Keratinocyte (primary cell): ENCODE measurements around the gene SKIL. TPM values are rescaled to one million over a fixed set of nuclear protein-coding genes. Genes with fewer than 3 reads are reported as not detected.

Experiments
- DNase-seq: peaks from one replicate; pipeline ENCODE4 v3.0.0-alpha.2; 2011; ENCODE audit warnings: low read depth, missing footprints, low spot score
- FAIRE-seq: peaks from 2 replicates; lab custom pipeline; 2011; peaks lifted over from hg19 to GRCh38; lab: Jason Lieb, UNC
- H2AFZ ChIP-seq: 2 replicates; pipeline ENCODE4 v1.6.0; 2012; ENCODE audit warnings: low read length, control low read depth, inconsistent platforms; ENCODE audit not compliant: control insufficient read depth
- H3K27ac ChIP-seq: 2 replicates; pipeline ENCODE4 v1.5.1; 2011; ENCODE audit warnings: low read length; ENCODE audit not compliant: control insufficient read depth, insufficient read depth
- H3K27me3 ChIP-seq: 3 replicates; pipeline ENCODE4 v1.6.0; 2011; ENCODE audit warnings: low read length; ENCODE audit not compliant: control insufficient read depth, insufficient read depth; ENCODE audit errors: extremely low read depth
- H3K36me3 ChIP-seq, 2 experiments: 2 replicates in 1 of 2; 3 replicates in 1 of 2; pipeline ENCODE4 v1.5.1; 2011; ENCODE audit warnings: low read length in 2 of 2, mild to moderate bottlenecking in 1 of 2; ENCODE audit not compliant: control insufficient read depth in 2 of 2, insufficient read depth in 2 of 2; ENCODE audit errors: extremely low read depth in 1 of 2
- H3K4me1 ChIP-seq: 3 replicates; pipeline ENCODE4 v1.5.1; 2011; ENCODE audit warnings: low read length; ENCODE audit not compliant: control insufficient read depth, insufficient read depth; ENCODE audit errors: extremely low read depth
- H3K4me2 ChIP-seq: 3 replicates; pipeline ENCODE4 v1.6.0; 2011; ENCODE audit warnings: low read depth, low read length; ENCODE audit not compliant: control insufficient read depth, insufficient read depth; ENCODE audit errors: extremely low read depth
- H3K4me3 ChIP-seq, 3 experiments: fragments of 200-600 bp in 1 of 3; sonication (generic) in 1 of 3; 2 replicates in 2 of 3; 3 replicates in 1 of 3; pipeline ENCODE4 v1.5.1; 2011 to 2016; ENCODE audit warnings: low read length in 3 of 3, mild to moderate bottlenecking in 3 of 3, control low read depth in 2 of 3, inconsistent platforms in 1 of 3, low read depth in 1 of 3, mixed read lengths in 1 of 3, mixed run types in 1 of 3, moderate library complexity in 1 of 3; ENCODE audit not compliant: control insufficient read depth in 2 of 3, insufficient read depth in 2 of 3; ENCODE audit errors: extremely low read depth in 1 of 3
- H3K79me2 ChIP-seq: 2 replicates; pipeline ENCODE4 v1.6.0; 2012; ENCODE audit warnings: low read length; ENCODE audit not compliant: control insufficient read depth, insufficient read depth
- H3K9ac ChIP-seq: 3 replicates; pipeline ENCODE4 v1.6.0; 2011; ENCODE audit warnings: low read length; ENCODE audit not compliant: control insufficient read depth, insufficient read depth; ENCODE audit errors: extremely low read depth
- H3K9me1 ChIP-seq: 3 replicates; pipeline ENCODE4 v1.6.0; 2011; ENCODE audit warnings: low read length; ENCODE audit not compliant: control insufficient read depth, insufficient read depth; ENCODE audit errors: extremely low read depth
- H3K9me3 ChIP-seq: 2 replicates; pipeline ENCODE4 v1.5.1; 2012; ENCODE audit warnings: low read depth, low read length; ENCODE audit not compliant: control insufficient read depth
- H4K20me1 ChIP-seq: 3 replicates; pipeline ENCODE4 v1.6.0; 2011; ENCODE audit warnings: low read length; ENCODE audit not compliant: control insufficient read depth, insufficient read depth; ENCODE audit errors: extremely low read depth
- EZH2 ChIP-seq: IDR thresholded peaks from one replicate; pipeline ENCODE4 v1.6.1; 2012; ENCODE audit warnings: inconsistent platforms, mild to moderate bottlenecking, low read length, moderate library complexity
- dilution Hi-C: fragments of 300-500 bp; cut with MboI; formaldehyde crosslinking; loops from one replicate; pipeline ENCODE4 v1.7.0; 2020; ENCODE audit warnings: low sequenced_read_pairs; ENCODE audit not compliant: extremely low pct_ligation_motif_present
- polyA plus RNA-seq, 5 experiments: library from polyadenylated mRNA; depleted of rRNA in 3 of 5; stranded (reverse) in 3 of 5; stranded (forward) in 1 of 5; unstranded in 1 of 5; fragments of >200 nt; gene quantifications; 1 replicate in 1 of 5; 2 replicates in 3 of 5; 3 replicates in 1 of 5; pipeline versions ENCODE4 v1.2.1 to v1.2.3, GENCODE V29; 2011 to 2012; ENCODE audit warnings: missing spikeins in 2 of 5, low read depth in 1 of 5, low replicate concordance in 1 of 5
- TF ChIP-seq, protein P1 (sequence below), 3 experiments: IDR thresholded peaks in 1 of 3; conservative IDR thresholded peaks in 1 of 3; optimal IDR thresholded peaks in 1 of 3; 2 replicates in 2 of 3; 3 replicates in 1 of 3; pipeline versions ENCODE3 to v1.5.1; 2011; ENCODE audit warnings: low read length in 3 of 3, mild to moderate bottlenecking in 3 of 3, moderate library complexity in 2 of 3, control low read depth in 1 of 3, inconsistent platforms in 1 of 3; ENCODE audit not compliant: insufficient read depth in 2 of 3; ENCODE audit errors: extremely low read depth in 1 of 3

SKIL gene
- polyA plus RNA-seq, 1 donor (not counting 4 experiments of a cell fraction or from before 2014, with no cell fraction given), result 11.0 TPM

- TF ChIP-seq, protein P1, sequence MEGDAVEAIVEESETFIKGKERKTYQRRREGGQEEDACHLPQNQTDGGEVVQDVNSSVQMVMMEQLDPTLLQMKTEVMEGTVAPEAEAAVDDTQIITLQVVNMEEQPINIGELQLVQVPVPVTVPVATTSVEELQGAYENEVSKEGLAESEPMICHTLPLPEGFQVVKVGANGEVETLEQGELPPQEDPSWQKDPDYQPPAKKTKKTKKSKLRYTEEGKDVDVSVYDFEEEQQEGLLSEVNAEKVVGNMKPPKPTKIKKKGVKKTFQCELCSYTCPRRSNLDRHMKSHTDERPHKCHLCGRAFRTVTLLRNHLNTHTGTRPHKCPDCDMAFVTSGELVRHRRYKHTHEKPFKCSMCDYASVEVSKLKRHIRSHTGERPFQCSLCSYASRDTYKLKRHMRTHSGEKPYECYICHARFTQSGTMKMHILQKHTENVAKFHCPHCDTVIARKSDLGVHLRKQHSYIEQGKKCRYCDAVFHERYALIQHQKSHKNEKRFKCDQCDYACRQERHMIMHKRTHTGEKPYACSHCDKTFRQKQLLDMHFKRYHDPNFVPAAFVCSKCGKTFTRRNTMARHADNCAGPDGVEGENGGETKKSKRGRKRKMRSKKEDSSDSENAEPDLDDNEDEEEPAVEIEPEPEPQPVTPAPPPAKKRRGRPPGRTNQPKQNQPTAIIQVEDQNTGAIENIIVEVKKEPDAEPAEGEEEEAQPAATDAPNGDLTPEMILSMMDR (optimal IDR thresholded peaks at IDR 0.05 in 1 of 3, IDR thresholded peaks at IDR 0.05 in 1 of 3, conservative IDR thresholded peaks at IDR 0.05 in 1 of 3; ENCODE audit: extremely low read depth in 1 of 3, insufficient read depth in 2 of 3, low read length in 3 of 3), result no peak
- TF ChIP-seq EZH2, result no peak
- Histone ChIP-seq H3K4me1 (peaks cover 12% of the 10 kb centered on the region), H3K9me1 (no peaks in the 10 kb centered on the region), H3K9ac (peak overlapping the region; percentile 74), H3K4me3 (peak overlapping the region; percentile 8 to 55 (median 51)), H3K4me2 (peak overlapping the region; percentile 84), H3K36me3 (peaks cover 3 to 10% of the 10 kb centered on the region in 2 experiments), H3K79me2 (peaks cover 26% of the 10 kb centered on the region), H3K27me3 (no peaks in the 10 kb centered on the region), H4K20me1 (no peaks in the 10 kb centered on the region), H2AFZ (peak overlapping the region; percentile 54), H3K27ac (peak overlapping the region; percentile 77), H3K9me3 (no peaks in the 10 kb centered on the region)
- dilution Hi-C loops, result no loop called here
- no peak for DNase-seq
- no peak for FAIRE-seq
Observed at GRCh38 chr3:170355738-170356595, 1.5 kb upstream of the SKIL start.

DNA sequence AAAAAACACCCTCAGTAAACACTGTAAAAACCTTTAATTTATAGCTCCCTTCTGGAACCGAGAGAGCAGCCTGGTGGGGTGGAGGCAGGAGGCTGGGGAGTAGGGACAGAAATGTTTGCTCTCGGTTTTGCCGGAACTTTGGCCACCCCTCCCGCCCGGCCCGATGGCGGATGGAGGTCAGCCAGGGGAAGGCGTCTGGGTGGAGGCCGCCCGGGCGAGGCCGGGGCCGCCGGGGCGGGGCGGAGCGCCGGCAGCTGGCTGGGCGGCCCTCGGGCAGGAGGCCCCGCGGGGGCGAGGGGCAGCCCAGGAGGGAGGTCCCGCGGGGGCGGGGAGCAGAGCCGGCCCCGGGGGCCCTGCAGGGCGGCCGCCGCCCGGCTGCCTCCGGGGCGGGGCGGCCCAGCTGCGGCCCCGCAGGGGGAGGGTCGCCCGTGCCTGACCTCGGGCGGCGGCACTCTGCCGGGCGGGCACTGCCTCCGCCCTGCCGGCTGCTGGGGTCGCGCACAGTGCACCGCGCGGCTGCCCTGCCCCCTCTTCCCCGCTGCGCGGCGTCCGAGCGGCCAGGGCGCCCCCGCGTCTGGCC, 829 bp upstream of the SKIL start:
- Histone ChIP-seq H3K9ac (peak overlapping the region; percentile 74), H3K9me1 (no peaks in the 10 kb centered on the region), H3K27ac (peak overlapping the region; percentile 77), H3K27me3 (no peaks in the 10 kb centered on the region), H3K4me3 (peak overlapping the region; percentile 8 to 55 (median 51)), H3K9me3 (no peaks in the 10 kb centered on the region), H3K79me2 (peaks cover 34% of the 10 kb centered on the region), H3K4me2 (peak overlapping the region; percentile 84), H3K4me1 (peaks cover 14% of the 10 kb centered on the region), H2AFZ (peak overlapping the region; percentile 54), H4K20me1 (no peaks in the 10 kb centered on the region), H3K36me3 (peaks cover 3 to 10% of the 10 kb centered on the region in 2 experiments)
- dilution Hi-C loops, result no loop called here
- TF ChIP-seq, protein P1 (optimal IDR thresholded peaks at IDR 0.05 in 1 of 3, IDR thresholded peaks at IDR 0.05 in 1 of 3, conservative IDR thresholded peaks at IDR 0.05 in 1 of 3; ENCODE audit: extremely low read depth in 1 of 3, insufficient read depth in 2 of 3, low read length in 3 of 3), result peak in 1 of 3 experiments; percentile 2
- no peak for TF ChIP-seq EZH2
- DNase-seq, result no peak
- FAIRE-seq, result no peak
